ENCODE results near the gene ERCC6L.
"Not testable (repeated sequence)": the region's sequence is repeated elsewhere in the genome, so short reads cannot be mapped to it uniquely, and the experiment has no call there.

ERCC6L gene

DNA sequence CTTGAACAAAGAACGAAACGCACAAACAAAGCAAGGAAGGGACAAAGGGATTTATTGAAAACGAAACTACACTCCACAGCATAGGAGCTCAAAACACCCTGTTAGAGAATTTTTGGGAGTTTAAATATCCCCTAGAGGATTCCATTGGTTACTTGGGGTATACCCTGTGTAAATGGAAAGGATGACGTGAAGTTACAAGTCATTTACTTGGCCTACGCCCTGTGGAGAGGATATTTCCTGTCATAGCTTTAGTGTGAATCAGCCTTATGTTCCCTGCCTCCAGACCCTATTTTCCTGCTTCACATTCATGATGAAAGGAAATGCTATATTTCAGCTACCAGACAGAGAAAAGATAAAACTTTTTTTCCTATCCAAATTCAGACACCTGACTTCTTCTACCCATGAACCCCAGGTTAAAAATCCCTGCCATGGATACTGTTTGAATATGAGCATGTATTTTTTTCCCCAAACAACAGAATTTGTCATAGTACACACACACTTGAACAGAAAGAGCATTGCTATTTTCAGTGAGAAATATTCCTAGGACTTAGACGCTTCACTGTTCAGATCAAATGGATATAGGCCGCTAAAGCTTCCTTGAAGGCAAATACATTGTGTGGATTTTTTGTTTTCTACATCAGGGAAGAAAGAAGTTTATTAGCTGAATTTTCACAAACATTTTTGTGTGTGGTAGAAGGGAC, 36.8 kb downstream of the ERCC6L start:
- H3K4me3 ChIP-seq (ENCODE audit: low read length): no peak overlapping the region
- no peaks in the 10 kb centered on the region for H3K9me3 ChIP-seq (ENCODE audit: control insufficient read depth, low read length)
- H3K27me3 ChIP-seq (ENCODE audit: control insufficient read depth, insufficient read depth, low read length): no peaks in the 10 kb centered on the region
- no peaks in the 10 kb centered on the region for H3K36me3 ChIP-seq (ENCODE audit: control insufficient read depth, insufficient read depth, low read length)
- H3K9ac ChIP-seq (ENCODE audit: low read length): no peak overlapping the region
- no peaks in the 10 kb centered on the region for H3K4me1 ChIP-seq (ENCODE audit: control insufficient read depth, insufficient read depth, low read length)

- Histone ChIP-seq H3K9ac (ENCODE audit: low read length) (no peak overlapping the region), H3K4me3 (ENCODE audit: low read length) (no peak overlapping the region), H3K36me3 (ENCODE audit: control insufficient read depth, insufficient read depth, low read length) (no peaks in the 10 kb centered on the region), H3K27me3 (ENCODE audit: control insufficient read depth, insufficient read depth, low read length) (no peaks in the 10 kb centered on the region), H3K4me1 (ENCODE audit: control insufficient read depth, insufficient read depth, low read length) (peaks cover 8% of the 10 kb centered on the region), H3K9me3 (ENCODE audit: control insufficient read depth, low read length) (no peaks in the 10 kb centered on the region)
Measured at GRCh38 chrX:72182924-72183323, 55.9 kb downstream of the ERCC6L start.

DNA sequence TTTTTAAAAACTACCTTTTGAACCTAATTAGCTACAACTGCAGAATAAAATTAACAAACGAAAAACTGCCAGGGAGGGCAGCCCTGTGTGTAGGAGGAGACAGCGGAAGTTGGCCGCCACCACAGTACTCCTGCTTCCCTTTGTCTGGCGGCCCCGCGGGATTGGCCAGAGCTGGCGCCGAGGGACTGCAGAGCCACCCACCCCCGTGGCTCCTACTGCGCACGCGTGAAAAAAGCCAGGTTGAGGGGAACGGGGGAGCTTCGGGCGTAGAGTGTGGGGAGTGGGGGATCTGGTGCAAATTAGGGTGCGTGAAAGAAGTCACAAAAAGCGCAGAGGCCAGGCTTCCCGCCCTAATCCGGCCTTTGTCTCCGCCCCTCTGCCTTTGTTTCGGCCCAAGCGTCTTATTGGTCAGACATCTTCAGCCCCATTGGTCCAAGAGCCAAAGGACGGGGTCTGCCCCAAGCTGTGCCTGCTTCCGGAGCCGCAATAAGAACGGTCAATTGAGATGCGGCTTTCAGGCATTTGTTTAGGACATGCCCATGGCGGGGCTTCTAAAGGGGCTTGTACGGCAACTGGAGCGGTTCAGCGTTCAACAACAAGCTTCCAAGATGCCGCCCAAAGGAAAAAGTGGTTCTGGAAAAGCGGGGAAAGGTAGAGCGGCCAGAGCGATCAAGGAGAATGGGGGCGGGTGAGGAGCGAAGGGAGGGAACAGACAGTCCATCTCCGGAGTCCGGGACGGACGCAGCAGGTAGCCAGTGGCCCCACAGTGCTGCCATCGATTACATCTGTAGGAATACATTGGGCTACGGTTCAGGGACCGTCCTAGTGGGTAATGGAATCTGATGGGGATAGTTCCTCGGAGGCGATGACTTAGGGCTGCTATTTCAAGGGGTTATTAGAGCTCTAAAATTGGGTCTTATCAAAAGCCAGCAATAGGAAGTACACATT, 57.4 kb downstream of the ERCC6L start, which contains the start of gene PIN4:
Gene PIN4 (plus strand): TSS at position 580 of the 948 bp plus-strand sequence. CDS start 29 bp downstream, at position 609.
- peaks cover 8% of the 10 kb centered on the region for H3K4me1 ChIP-seq (ENCODE audit: control insufficient read depth, insufficient read depth, low read length)

GRCh38 chrX:72180539-72180938, 58.3 kb downstream of the ERCC6L start:
- Histone ChIP-seq H3K36me3 (ENCODE audit: control insufficient read depth, insufficient read depth, low read length) (no peaks in the 10 kb centered on the region), H3K9me3 (ENCODE audit: control insufficient read depth, low read length) (no peaks in the 10 kb centered on the region), H3K4me1 (ENCODE audit: control insufficient read depth, insufficient read depth, low read length) (peaks cover 8% of the 10 kb centered on the region), H3K4me3 (ENCODE audit: low read length) (no peak overlapping the region), H3K9ac (ENCODE audit: low read length) (no peak overlapping the region), H3K27me3 (ENCODE audit: control insufficient read depth, insufficient read depth, low read length) (no peaks in the 10 kb centered on the region)

More for the DNA sequence above, 57.4 kb downstream of the ERCC6L start, which contains the start of gene PIN4:
- H3K27me3 ChIP-seq (ENCODE audit: control insufficient read depth, insufficient read depth, low read length): no peaks in the 10 kb centered on the region
- peak within 1 kb of the TSS; percentile 85 for H3K4me3 ChIP-seq (ENCODE audit: low read length)
- no peaks in the 10 kb centered on the region for H3K9me3 ChIP-seq (ENCODE audit: control insufficient read depth, low read length)
- peak within 1 kb of the TSS; percentile 81 for H3K9ac ChIP-seq (ENCODE audit: low read length)
- H3K36me3 ChIP-seq (ENCODE audit: control insufficient read depth, insufficient read depth, low read length): no peaks in the 10 kb centered on the region

DNA sequence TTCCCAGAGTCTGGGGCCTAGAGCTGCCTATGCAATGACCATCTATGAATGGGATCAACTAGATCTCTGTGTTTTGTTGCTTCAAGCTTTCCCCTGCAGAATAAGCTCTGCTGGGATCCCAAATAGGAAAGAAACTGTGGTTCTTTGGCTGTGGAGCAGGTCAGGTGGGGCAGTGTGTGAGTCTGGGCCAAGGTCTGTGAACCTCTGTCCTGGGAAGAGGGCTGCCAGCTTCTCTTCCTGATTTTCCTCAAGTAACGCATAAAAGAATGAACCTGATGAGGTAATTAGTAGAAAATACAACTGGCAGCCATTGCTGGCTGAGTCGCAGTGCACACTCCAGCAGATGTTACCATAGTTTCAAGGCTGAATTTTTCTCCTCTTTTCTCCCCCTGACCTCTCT, 61.8 kb downstream of the ERCC6L start:
- Histone ChIP-seq H3K36me3 (ENCODE audit: control insufficient read depth, insufficient read depth, low read length) (no peaks in the 10 kb centered on the region), H3K27me3 (ENCODE audit: control insufficient read depth, insufficient read depth, low read length) (no peaks in the 10 kb centered on the region)

DNA sequence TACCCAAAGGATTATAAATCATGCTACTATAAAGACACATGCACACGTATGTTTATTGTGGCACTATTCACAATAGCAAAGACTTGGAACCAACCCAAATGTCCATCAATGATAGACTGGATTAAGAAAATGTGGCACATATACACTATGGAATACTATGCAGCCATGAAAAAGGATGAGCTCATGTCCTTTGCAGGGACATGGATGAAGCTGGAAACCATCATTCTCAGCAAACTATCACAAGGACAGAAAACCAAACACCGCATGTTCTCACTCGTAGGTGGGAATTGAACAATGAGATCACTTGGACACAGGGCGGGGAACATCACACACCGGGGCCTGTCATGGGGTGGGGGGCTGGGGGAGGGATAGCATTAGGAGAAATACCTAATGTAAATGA, 62.5 kb downstream of the ERCC6L start:
- H3K4me1 ChIP-seq (ENCODE audit: control insufficient read depth, insufficient read depth, low read length); H3K9ac ChIP-seq (ENCODE audit: low read length); H3K27me3 ChIP-seq (ENCODE audit: control insufficient read depth, insufficient read depth, low read length); H3K36me3 ChIP-seq (ENCODE audit: control insufficient read depth, insufficient read depth, low read length); H3K9me3 ChIP-seq (ENCODE audit: control insufficient read depth, low read length); H3K4me3 ChIP-seq (ENCODE audit: low read length): not testable (repeated sequence)

More for the DNA sequence above, 61.8 kb downstream of the ERCC6L start:
- H3K4me3 ChIP-seq (ENCODE audit: low read length): no peak overlapping the region
- H3K4me1 ChIP-seq (ENCODE audit: control insufficient read depth, insufficient read depth, low read length): peaks cover 4% of the 10 kb centered on the region
- H3K9me3 ChIP-seq (ENCODE audit: control insufficient read depth, low read length): no peaks in the 10 kb centered on the region
- H3K9ac ChIP-seq (ENCODE audit: low read length): no peak overlapping the region

- Histone ChIP-seq H3K4me1 (ENCODE audit: control insufficient read depth, insufficient read depth, low read length) (no peaks in the 10 kb centered on the region), H3K36me3 (ENCODE audit: control insufficient read depth, insufficient read depth, low read length) (no peaks in the 10 kb centered on the region), H3K9ac (ENCODE audit: low read length) (no peak overlapping the region), H3K4me3 (ENCODE audit: low read length) (no peak overlapping the region), H3K27me3 (ENCODE audit: control insufficient read depth, insufficient read depth, low read length) (no peaks in the 10 kb centered on the region), H3K9me3 (ENCODE audit: control insufficient read depth, low read length) (no peaks in the 10 kb centered on the region)
Measured at GRCh38 chrX:72169008-72169728, 69.7 kb downstream of the ERCC6L start.

- no peak overlapping the region for H3K9ac ChIP-seq (ENCODE audit: low read length)
- no peaks in the 10 kb centered on the region for H3K27me3 ChIP-seq (ENCODE audit: control insufficient read depth, insufficient read depth, low read length)
- H3K4me3 ChIP-seq (ENCODE audit: low read length): no peak overlapping the region
- no peaks in the 10 kb centered on the region for H3K36me3 ChIP-seq (ENCODE audit: control insufficient read depth, insufficient read depth, low read length)
- H3K4me1 ChIP-seq (ENCODE audit: control insufficient read depth, insufficient read depth, low read length): no peaks in the 10 kb centered on the region
- H3K9me3 ChIP-seq (ENCODE audit: control insufficient read depth, low read length): no peaks in the 10 kb centered on the region
Measured at GRCh38 chrX:72165551-72165950, 73.3 kb downstream of the ERCC6L start.

DNA sequence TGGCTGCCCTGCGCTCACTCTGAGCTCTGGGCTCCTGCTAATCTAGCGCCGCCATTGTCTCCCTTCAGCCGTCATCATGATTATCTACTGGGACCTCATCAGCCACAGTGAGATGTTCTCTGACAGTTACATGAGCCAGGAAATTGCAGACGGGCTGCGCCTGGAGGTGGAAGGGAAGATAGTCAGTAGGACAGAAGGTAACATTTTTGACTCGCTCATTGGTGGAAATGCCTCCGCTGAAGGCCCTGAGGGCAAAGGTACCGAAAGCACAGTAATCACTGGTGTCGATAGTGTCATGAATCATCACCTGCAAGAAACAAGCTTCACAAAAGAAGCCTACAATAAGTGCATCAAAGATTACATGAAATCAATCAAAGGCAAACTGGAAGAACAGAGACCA, 79.1 kb downstream of the ERCC6L start:
- H3K36me3 ChIP-seq (ENCODE audit: control insufficient read depth, insufficient read depth, low read length): no peaks in the 10 kb centered on the region
- H3K4me1 ChIP-seq (ENCODE audit: control insufficient read depth, insufficient read depth, low read length): no peaks in the 10 kb centered on the region
- H3K4me3 ChIP-seq (ENCODE audit: low read length): no peak overlapping the region
- H3K27me3 ChIP-seq (ENCODE audit: control insufficient read depth, insufficient read depth, low read length): no peaks in the 10 kb centered on the region
- H3K9me3 ChIP-seq (ENCODE audit: control insufficient read depth, low read length): no peaks in the 10 kb centered on the region
- no peak overlapping the region for H3K9ac ChIP-seq (ENCODE audit: low read length)

GRCh38 chrX:72158773-72159172, 80.1 kb downstream of the ERCC6L start:
- H3K4me3 ChIP-seq (ENCODE audit: low read length): no peak overlapping the region
- H3K9ac ChIP-seq (ENCODE audit: low read length): no peak overlapping the region
- no peaks in the 10 kb centered on the region for H3K27me3 ChIP-seq (ENCODE audit: control insufficient read depth, insufficient read depth, low read length)
- H3K9me3 ChIP-seq (ENCODE audit: control insufficient read depth, low read length): no peaks in the 10 kb centered on the region
- no peaks in the 10 kb centered on the region for H3K36me3 ChIP-seq (ENCODE audit: control insufficient read depth, insufficient read depth, low read length)
- H3K4me1 ChIP-seq (ENCODE audit: control insufficient read depth, insufficient read depth, low read length): no peaks in the 10 kb centered on the region

Measured in mucosa of stomach (tissue), 1 donor.